Hepatocyte (in vitro differentiated cells): ENCODE data around the gene ZNF737. TPM values are rescaled to one million over a fixed set of nuclear protein-coding genes. Genes with fewer than 3 reads are reported as not detected.
A peak's percentile ranks its signal among the peaks of the same experiment; 100 is the strongest.

Experiments used
- DNase-seq: peaks from one replicate; pipeline ENCODE4 v3.0.0-alpha.2; 2016; ENCODE audit warnings: low spot score
- H2AFZ ChIP-seq: fragments of 200-600 bp; sonication (generic); 2 replicates; pipeline ENCODE4 v1.6.0; 2016; ENCODE audit warnings: antibody characterized with exemption, mild to moderate bottlenecking
- H3K27ac ChIP-seq: fragments of 200-600 bp; sonication (generic); 2 replicates; pipeline ENCODE4 v1.5.1; 2016; ENCODE audit warnings: mild to moderate bottlenecking
- H3K27me3 ChIP-seq: fragments of 200-600 bp; sonication (generic); 2 replicates; pipeline ENCODE4 v1.6.1; 2016
- H3K36me3 ChIP-seq: fragments of 200-600 bp; sonication (generic); replicated peaks from 2 replicates; pipeline ENCODE4 v1.5.1; 2016; ENCODE audit warnings: low read depth; ENCODE audit not compliant: insufficient read depth
- H3K4me1 ChIP-seq: fragments of 200-600 bp; sonication (generic); 2 replicates; pipeline ENCODE4 v1.5.1; 2016; ENCODE audit warnings: mild to moderate bottlenecking, moderate library complexity; ENCODE audit not compliant: insufficient read depth
- H3K4me2 ChIP-seq: fragments of 200-600 bp; sonication (generic); 2 replicates; pipeline ENCODE4 v1.6.0; 2016
- H3K4me3 ChIP-seq: fragments of 200-600 bp; sonication (generic); 2 replicates; pipeline ENCODE4 v1.5.1; 2016; ENCODE audit warnings: mild to moderate bottlenecking
- H3K79me2 ChIP-seq: fragments of 200-600 bp; sonication (generic); 2 replicates; pipeline ENCODE4 v1.6.0; 2017; ENCODE audit warnings: mild to moderate bottlenecking
- H3K9me2 ChIP-seq: fragments of 200-600 bp; sonication (generic); replicated peaks from 2 replicates; pipeline ENCODE4 v1.6.0; 2017; ENCODE audit warnings: mild to moderate bottlenecking; ENCODE audit not compliant: insufficient read depth
- H3K9me3 ChIP-seq: fragments of 200-600 bp; sonication (generic); 2 replicates; pipeline ENCODE4 v1.5.1; 2016; ENCODE audit warnings: low read depth, mild to moderate bottlenecking
- H4K20me1 ChIP-seq: fragments of 200-600 bp; sonication (generic); 2 replicates; pipeline ENCODE4 v1.6.0; 2016; ENCODE audit warnings: mild to moderate bottlenecking; ENCODE audit not compliant: insufficient read depth, poor library complexity, severe bottlenecking
- CTCF ChIP-seq: fragments of 200-600 bp; sonication (generic); IDR thresholded peaks from 2 replicates; pipeline ENCODE4 v1.5.1; 2016; ENCODE audit warnings: antibody characterized with exemption, mild to moderate bottlenecking; ENCODE audit not compliant: poor library complexity
- EZH2 ChIP-seq: fragments of 200-600 bp; sonication (generic); IDR thresholded peaks from 2 replicates; pipeline ENCODE4 v1.6.1; 2016; ENCODE audit warnings: antibody characterized with exemption, mild to moderate bottlenecking, borderline replicate concordance
- EZH2phosphoT487 ChIP-seq: fragments of 200-600 bp; sonication (generic); IDR thresholded peaks from one replicate; pipeline ENCODE4 v1.6.1; 2018; ENCODE audit warnings: antibody characterized with exemption, mild to moderate bottlenecking, low read depth, moderate library complexity; ENCODE audit not compliant: unreplicated experiment, severe bottlenecking
- WGBS: methylation state at CpG from one replicate; pipeline ENCODE4 v1.1.6; 2016; ENCODE audit warnings: low lambda C conversion rate; ENCODE audit errors: missing lambda C conversion rate; 5-methylcytosine and 5-hydroxymethylcytosine counted together
- polyA plus RNA-seq: library from polyadenylated mRNA; unstranded; fragments of >200 nt; fragmentation: Nextera tagmentation; extraction: Ambion mirVana; gene quantifications from 2 replicates; pipeline ENCODE4 v1.2.1, GENCODE V29; 2016
- total RNA-seq: library from RNA; depleted of rRNA; stranded (reverse); fragments of >200 nt; gene quantifications from 2 replicates; pipeline ENCODE4 v1.2.3, GENCODE V29; 2014

Gene ZNF737
- total and polyA plus RNA-seq, 2 experiments from 2014 or later, result 9.9 to 28.2 TPM

- no peaks in the 10 kb centered on the region for H3K4me1 ChIP-seq
- DNase-seq, result peak; percentile 7
- no peak for TF ChIP-seq EZH2
- no peak for TF ChIP-seq CTCF
- TF ChIP-seq EZH2phosphoT487, result no peak
- no peak overlapping the region for H2AFZ ChIP-seq
- whole genome bisulfite sequencing, result 73% methylated on average over 5 of the region's 5 CpGs
- H4K20me1 ChIP-seq, result no peaks in the 10 kb centered on the region
- H3K27ac ChIP-seq, result no peak overlapping the region
- no peaks in the 10 kb centered on the region for H3K27me3 ChIP-seq
- no peaks in the 10 kb centered on the region for H3K79me2 ChIP-seq
- H3K4me3 ChIP-seq, result no peak overlapping the region
- no peak overlapping the region for H3K4me2 ChIP-seq
- no peaks in the 10 kb centered on the region for H3K9me2 ChIP-seq
- no peaks in the 10 kb centered on the region for H3K36me3 ChIP-seq
- H3K9me3 ChIP-seq, result no peaks in the 10 kb centered on the region
Observed at GRCh38 chr19:20513189-20513904, 52.2 kb downstream of the ZNF737 start.

- Histone ChIP-seq H2AFZ (no peak overlapping the region), H3K4me2 (no peak overlapping the region), H3K36me3 (no peaks in the 10 kb centered on the region), H3K9me3 (no peaks in the 10 kb centered on the region), H3K9me2 (no peaks in the 10 kb centered on the region), H3K79me2 (no peaks in the 10 kb centered on the region), H4K20me1 (no peaks in the 10 kb centered on the region), H3K27me3 (no peaks in the 10 kb centered on the region), H3K4me3 (no peak overlapping the region), H3K4me1 (no peaks in the 10 kb centered on the region), H3K27ac (no peak overlapping the region)
- no peak for TF ChIP-seq EZH2phosphoT487
- no peak for TF ChIP-seq EZH2
- TF ChIP-seq CTCF, result no peak
- DNase-seq, result peak; percentile 13
- WGBS, result 86% methylated on average over 1 of the region's 1 CpG
Observed at GRCh38 chr19:20503476-20503875, 62.1 kb downstream of the ZNF737 start.

Other genes with a start within 250 kb of the ZNF737 start
- gene ZNF626, start 95.8 kb upstream of the ZNF737 start, total RNA-seq, result 26.1 and 32.5 TPM in 2 replicates
- gene ZNF626, start 95.8 kb upstream of the ZNF737 start, polyA plus RNA-seq, result 12.7 and 14.2 TPM in 2 replicates
- gene ZNF66, start 210.5 kb upstream of the ZNF737 start, total RNA-seq, result 4.9 and 12.5 TPM in 2 replicates
- gene ZNF66, start 210.5 kb upstream of the ZNF737 start, polyA plus RNA-seq, result 4.6 and 5.5 TPM in 2 replicates